Liver (tissue), 3 donors: ENCODE data around the gene CPLANE2.

Experiments
- ATF3 ChIP-seq: IDR thresholded peaks from 2 replicates; pipeline ENCODE4 v1.6.1; 2016; ENCODE audit warnings: antibody characterized with exemption
- GABPA ChIP-seq, 2 donors: IDR thresholded peaks in 1 of 2; conservative IDR thresholded peaks in 1 of 2; 2 replicates each; pipeline ENCODE4 v1.6.1; 2016; ENCODE audit warnings: antibody characterized with exemption in 2 of 2, mild to moderate bottlenecking in 1 of 2, moderate library complexity in 1 of 2
- JUND ChIP-seq, 2 donors: IDR thresholded peaks; 2 replicates each; pipeline ENCODE4 v1.6.1; 2016; ENCODE audit warnings: antibody characterized with exemption in 2 of 2
- RAD21 ChIP-seq, 2 donors: IDR thresholded peaks; 2 replicates each; pipeline ENCODE4 v1.6.1; 2016; ENCODE audit warnings: antibody characterized with exemption in 2 of 2, mild to moderate bottlenecking in 2 of 2
- REST ChIP-seq: IDR thresholded peaks from 2 replicates; pipeline ENCODE4 v1.6.1; 2016; ENCODE audit warnings: antibody characterized with exemption, mild to moderate bottlenecking
- RXRA ChIP-seq, 2 donors: IDR thresholded peaks; 2 replicates each; pipeline ENCODE4 v1.6.1; 2017 to 2018; ENCODE audit warnings: antibody characterized with exemption in 2 of 2, mild to moderate bottlenecking in 1 of 2
- TAF1 ChIP-seq: conservative IDR thresholded peaks from 2 replicates; pipeline ENCODE4 v1.6.1; 2016; ENCODE audit warnings: antibody characterized with exemption, mild to moderate bottlenecking
- YY1 ChIP-seq: IDR thresholded peaks from 2 replicates; pipeline ENCODE4 v1.6.1; 2016; ENCODE audit warnings: antibody characterized with exemption, mild to moderate bottlenecking
- TF ChIP-seq, protein P1 (sequence below): fragments of 150-350 bp; IDR thresholded peaks from 2 replicates; pipeline ENCODE4 v1.5.1; 2017; ENCODE audit warnings: improper control_type of control experiment, low read depth, low read length; ENCODE audit not compliant: missing input control
- TF ChIP-seq, protein P2 (sequence below): IDR thresholded peaks from 2 replicates; pipeline ENCODE4 v1.6.1; 2016; ENCODE audit warnings: antibody characterized with exemption
- TF ChIP-seq, protein P3 (sequence below): IDR thresholded peaks from 2 replicates; pipeline ENCODE4 v1.6.1; 2016; ENCODE audit warnings: antibody characterized with exemption
- donor health status: healthy.
- donor health status: healthy.

GRCh38 chr1:16202281-16203210 is 34.4 kb downstream of the CPLANE2 start:
- TF ChIP-seq ATF3 = no peak
- TF ChIP-seq REST = no peak
- TF ChIP-seq, protein P1, sequence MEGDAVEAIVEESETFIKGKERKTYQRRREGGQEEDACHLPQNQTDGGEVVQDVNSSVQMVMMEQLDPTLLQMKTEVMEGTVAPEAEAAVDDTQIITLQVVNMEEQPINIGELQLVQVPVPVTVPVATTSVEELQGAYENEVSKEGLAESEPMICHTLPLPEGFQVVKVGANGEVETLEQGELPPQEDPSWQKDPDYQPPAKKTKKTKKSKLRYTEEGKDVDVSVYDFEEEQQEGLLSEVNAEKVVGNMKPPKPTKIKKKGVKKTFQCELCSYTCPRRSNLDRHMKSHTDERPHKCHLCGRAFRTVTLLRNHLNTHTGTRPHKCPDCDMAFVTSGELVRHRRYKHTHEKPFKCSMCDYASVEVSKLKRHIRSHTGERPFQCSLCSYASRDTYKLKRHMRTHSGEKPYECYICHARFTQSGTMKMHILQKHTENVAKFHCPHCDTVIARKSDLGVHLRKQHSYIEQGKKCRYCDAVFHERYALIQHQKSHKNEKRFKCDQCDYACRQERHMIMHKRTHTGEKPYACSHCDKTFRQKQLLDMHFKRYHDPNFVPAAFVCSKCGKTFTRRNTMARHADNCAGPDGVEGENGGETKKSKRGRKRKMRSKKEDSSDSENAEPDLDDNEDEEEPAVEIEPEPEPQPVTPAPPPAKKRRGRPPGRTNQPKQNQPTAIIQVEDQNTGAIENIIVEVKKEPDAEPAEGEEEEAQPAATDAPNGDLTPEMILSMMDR = no peak
- TF ChIP-seq JUND (IDR thresholded peaks at IDR 0.05) = no peak
- TF ChIP-seq GABPA (IDR thresholded peaks at IDR 0.05 in 1 of 2, conservative IDR thresholded peaks at IDR 0.05 in 1 of 2) = no peak
- TF ChIP-seq, protein P2, sequence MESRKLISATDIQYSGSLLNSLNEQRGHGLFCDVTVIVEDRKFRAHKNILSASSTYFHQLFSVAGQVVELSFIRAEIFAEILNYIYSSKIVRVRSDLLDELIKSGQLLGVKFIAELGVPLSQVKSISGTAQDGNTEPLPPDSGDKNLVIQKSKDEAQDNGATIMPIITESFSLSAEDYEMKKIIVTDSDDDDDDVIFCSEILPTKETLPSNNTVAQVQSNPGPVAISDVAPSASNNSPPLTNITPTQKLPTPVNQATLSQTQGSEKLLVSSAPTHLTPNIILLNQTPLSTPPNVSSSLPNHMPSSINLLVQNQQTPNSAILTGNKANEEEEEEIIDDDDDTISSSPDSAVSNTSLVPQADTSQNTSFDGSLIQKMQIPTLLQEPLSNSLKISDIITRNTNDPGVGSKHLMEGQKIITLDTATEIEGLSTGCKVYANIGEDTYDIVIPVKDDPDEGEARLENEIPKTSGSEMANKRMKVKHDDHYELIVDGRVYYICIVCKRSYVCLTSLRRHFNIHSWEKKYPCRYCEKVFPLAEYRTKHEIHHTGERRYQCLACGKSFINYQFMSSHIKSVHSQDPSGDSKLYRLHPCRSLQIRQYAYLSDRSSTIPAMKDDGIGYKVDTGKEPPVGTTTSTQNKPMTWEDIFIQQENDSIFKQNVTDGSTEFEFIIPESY = no peak
- TF ChIP-seq TAF1 = no peak
- no peak for TF ChIP-seq RAD21 (IDR thresholded peaks at IDR 0.05)
- TF ChIP-seq, protein P3, sequence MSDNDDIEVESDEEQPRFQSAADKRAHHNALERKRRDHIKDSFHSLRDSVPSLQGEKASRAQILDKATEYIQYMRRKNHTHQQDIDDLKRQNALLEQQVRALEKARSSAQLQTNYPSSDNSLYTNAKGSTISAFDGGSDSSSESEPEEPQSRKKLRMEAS = no peak
- TF ChIP-seq RXRA (IDR thresholded peaks at IDR 0.05) = no peak
- no peak for TF ChIP-seq YY1
